HG02852 (cell line): ENCODE measurements around the gene PTDSS2.

ENCODE experiments used
- ATAC-seq: cut with Tn5 transposase; IDR thresholded peaks from one replicate; pipeline ENCODE4 v1.9.1; 2021; ENCODE audit warnings: mild to moderate bottlenecking, moderate library complexity; ENCODE audit not compliant: unreplicated experiment

PTDSS2 gene

DNA sequence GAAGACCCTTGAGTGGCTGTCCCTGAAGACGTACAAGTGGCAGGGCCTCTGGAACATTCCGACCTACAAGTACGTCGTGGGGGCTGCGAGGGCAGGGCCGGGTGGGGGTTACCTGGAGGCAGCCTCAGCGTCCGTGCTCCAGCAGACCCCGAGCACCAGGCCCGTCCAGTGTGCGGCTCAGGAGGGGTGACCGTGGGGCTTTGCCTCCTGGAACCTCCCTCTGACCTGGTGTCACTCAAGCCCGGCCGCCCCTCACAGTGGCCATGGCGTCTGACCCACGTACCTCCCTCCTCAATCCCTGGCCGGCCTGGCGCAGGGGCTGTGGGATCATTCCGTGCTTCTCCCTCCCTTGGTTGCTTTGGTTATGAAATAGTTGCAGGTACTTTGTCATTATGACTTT, 38.5 kb downstream of the PTDSS2 start:
- ATAC-seq: no peak

DNA sequence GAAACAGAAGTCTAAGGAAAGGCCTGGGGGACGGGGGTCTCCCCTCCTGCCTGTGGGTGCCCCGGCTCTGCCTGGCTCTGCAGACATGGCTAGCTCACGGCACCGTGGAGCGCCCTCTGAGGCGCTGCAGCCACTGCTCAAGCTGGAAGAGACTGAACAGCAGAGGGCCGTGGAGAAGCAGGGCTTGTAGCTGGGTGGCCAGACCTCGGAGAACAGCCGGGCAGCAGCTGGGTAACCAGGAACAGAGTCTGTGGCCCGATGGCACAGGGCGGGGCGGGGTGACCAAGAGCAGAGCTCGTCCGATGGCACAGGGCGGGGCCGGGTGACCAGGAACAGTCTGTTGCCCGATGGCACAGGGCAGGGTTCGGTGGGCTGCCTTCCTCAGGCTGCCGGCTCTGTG, 38.9 kb downstream of the PTDSS2 start:
- no peak for ATAC-seq

DNA sequence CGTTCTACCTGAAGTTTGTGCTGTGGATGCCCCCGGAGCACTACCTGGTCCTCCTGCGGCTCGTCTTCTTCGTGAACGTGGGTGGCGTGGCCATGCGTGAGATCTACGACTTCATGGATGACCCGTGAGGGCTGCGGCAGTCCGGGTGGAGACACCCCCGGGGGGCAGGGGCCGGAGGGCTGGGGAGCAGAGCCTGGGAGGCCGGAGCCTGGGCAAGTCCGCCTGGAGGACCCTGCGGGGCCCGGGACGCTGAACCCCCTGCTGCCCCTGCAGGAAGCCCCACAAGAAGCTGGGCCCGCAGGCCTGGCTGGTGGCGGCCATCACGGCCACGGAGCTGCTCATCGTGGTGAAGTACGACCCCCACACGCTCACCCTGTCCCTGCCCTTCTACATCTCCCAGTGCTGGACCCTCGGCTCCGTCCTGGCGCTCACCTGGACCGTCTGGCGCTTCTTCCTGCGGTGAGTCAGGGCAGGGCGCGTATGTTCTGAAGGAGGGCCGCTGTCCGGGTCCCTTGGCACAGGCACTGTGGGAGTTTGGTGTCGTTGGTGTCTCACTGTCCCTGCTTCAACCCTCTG, 39.6 kb downstream of the PTDSS2 start:
- ATAC-seq: no peak

GRCh38 chr11:490186-490929, 40.3 kb downstream of the PTDSS2 start:
- no peak for ATAC-seq

DNA sequence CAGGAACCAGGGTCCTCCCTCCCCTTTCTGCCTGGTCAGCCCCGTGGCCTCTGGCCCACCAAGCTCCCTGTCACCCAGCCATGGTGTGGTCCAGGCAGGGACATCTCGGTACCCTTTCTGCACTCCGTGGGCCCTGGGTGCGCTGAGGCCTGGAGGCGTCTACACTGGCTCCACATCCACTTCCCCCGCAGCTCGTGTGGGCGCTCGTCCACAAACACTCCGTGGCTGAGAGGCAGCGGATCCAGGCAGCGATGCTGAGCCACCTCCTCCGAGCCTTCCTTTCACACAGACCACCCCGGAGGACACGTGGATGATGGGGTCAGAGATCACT, 40.8 kb downstream of the PTDSS2 start:
- ATAC-seq: no peak

DNA sequence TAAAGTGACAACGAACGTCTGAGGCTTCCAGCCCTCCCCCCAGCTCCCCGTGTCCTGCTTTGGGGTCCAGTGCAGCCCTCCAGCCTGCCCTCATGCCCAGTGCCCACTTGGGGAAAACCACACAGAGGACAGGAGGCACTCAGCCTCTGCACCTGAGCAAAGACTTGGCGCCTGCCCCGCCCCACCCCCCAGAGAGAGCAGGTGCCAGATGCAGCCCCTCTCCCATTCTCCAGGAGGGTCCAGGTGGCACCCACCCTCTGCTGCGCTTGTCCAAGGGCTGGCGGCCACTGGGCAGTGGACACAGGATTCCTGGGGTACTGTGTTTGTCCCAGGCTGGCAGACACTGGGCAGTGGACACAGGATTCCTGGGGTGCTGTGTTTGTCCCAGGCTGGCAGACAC, 41.3 kb downstream of the PTDSS2 start:
- ATAC-seq: no peak

- ATAC-seq: no peak
Measured at GRCh38 chr11:492427-493226, 42.5 kb downstream of the PTDSS2 start.

DNA sequence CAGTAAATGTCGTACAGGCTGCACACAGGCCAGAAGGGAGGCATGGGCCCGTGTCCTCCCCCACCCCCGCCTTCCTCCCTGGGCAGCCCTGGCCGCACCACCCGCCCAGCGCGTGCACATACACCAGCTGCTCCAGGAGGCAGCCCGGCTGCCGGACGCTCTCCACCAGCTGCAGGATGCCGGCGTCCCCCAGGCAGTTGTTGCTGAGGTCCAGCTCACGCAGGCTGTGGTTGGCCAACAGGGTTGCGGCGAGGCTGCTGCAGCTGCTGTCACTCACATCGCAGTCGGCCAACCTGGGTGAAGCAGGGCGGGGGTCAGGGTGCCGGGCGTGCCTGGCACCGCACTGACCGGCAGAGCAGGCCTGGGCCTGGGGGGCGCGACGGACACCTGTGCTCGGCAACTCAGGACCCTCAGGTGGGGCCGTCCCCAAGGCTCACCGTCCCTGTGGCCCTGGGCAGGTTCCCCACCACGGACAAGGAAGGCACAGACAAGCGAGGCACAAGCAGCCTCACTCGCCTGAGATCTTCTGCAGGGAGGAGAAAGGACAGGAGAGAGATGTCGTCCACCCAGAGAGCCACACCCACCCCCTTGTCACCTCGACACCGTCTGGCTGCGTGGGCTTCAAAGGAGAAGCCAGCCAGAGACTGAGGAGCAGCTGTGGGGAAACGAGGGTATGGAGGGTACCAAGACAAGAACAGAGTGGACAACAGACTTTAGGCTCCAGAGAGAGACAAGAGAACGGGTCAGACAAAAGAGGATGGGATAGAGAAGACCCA, 44.9 kb downstream of the PTDSS2 start:
- no peak for ATAC-seq

GRCh38 chr11:495537-495931, 45.5 kb downstream of the PTDSS2 start:
- no peak for ATAC-seq

- ATAC-seq: no peak
Measured at GRCh38 chr11:496834-497564, 46.9 kb downstream of the PTDSS2 start.

DNA sequence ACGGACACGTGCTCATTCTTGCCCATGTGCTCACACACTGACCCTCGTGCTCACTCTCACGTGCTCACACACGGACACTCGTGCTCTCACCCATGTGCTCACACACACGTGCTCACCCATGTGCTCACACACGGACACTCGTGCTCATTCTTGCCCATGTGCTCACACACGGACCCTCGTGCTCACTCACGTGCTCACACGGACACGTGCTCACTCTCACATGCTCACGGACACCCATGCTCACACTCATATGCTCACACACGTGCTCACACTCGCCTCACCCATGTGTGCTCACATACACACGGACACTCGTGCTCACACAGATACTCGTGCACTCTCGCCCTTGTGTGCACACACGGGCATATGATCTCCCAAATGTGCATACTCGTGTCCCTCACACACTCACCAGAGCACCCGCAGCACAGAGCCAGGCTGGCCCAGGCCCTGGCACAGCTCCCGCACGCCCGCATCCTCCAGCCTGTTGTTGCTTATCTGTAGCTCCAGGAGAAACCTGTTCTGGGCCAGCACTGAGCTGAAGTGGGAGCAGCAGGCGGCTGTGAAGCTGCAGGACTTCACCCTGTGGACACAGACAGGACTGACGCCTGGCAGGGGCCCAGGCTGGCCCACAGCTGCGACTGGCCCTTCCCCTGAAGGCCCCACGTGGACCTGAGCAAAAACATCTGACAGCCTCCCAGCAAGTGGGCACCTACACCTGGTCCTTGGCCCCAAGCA, 47.7 kb downstream of the PTDSS2 start:
- no peak for ATAC-seq

- no peak for ATAC-seq
Measured at GRCh38 chr11:498297-499181, 48.5 kb downstream of the PTDSS2 start.

DNA sequence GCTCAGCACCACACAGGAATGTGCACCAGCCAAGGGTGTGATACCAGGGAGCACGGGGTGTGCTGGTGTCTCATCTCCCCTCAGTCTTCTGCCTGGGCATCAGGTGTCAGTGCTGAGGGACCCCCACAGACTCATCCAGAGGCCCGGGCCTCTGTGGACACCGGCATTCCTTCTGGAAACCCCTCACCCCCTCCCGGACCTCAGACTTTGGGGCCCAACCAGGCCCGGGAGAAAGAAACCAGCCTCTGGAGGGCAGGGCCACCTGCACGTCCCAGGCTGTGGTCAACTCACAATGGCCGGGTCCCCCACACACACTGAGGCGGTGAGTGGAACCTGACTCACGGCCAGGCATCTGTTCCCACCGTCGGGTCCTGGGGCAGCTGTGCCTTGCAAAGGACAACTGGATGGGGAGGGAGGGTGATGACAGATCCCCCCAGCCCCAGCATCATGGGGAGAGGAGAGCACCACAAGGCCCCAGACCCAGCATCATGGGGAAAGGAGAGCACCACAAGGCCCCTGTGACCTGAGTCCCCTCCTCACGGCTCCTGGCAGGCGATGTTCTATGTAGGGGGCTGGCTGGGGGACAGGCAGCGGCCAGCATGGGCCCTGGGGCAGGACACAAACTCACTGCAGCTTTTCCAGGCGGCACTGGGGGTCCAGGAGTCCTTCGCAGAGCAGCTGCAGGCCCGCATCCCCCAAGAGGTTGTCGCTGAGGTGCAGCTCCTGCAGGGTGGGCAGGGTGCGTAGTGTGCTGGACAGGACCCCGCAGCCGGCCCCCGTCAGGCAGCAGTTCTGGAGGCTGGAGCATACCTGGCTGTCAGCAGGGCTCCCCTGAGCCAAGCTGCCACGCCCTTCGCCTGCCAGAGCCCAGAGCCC, 49.4 kb downstream of the PTDSS2 start:
- ATAC-seq: no peak

GRCh38 chr11:501001-501682, 51.1 kb downstream of the PTDSS2 start:
- no peak for ATAC-seq

- no peak for ATAC-seq
Measured at GRCh38 chr11:501683-502287, 51.7 kb downstream of the PTDSS2 start.

DNA sequence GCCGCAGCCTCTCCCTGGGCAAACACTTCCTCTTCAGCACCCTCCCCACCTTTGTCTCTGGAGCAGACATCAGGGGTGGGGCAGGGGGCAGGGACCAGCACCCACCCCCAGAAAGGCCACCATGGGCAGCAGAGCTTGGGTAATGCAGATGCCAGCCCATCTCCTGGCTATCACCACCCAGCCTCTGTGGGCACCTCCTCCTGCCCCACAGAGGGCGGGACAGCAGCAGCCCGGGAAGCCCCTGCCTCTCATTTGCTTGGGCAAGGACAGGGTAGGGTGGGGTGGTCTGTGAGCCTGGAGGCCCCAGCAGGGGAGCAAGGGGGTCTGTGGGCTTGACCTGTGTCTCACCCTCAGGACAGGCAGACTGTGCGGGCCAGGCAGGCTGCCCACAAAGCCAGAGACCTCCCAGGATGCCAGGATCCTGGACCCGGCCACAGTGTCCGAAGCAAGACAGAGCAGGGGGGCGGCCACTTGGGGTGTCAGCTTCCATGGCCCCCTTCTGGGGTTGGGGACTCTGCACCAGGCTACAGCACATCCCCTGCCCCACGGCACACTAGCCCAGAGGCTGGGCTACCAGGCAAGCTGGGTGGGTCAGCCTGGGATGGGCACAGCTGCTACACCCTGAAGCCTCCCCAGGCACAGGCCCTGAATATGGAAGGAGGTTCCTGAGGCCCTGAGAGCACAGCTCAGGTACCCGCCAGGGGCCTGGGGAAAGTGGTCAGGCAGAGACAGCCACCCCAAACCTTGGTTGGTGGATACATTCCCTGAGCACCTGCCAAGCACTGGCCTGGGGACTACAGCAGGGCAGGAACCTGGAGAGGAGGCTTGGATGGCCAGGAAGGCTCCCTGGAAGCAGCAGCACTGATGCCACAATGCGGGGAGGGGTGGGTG, 52.5 kb downstream of the PTDSS2 start:
- ATAC-seq: no peak
